DMS114 treated with DMSO at 0.1 percent for 48 hours (cell line): ENCODE results near the gene FN3KRP.
A peak's percentile ranks its signal among the peaks of the same experiment; 100 is the strongest.

Source experiments
- DNase-seq: peaks from one replicate; lab custom pipeline; 2025; ENCODE audit not compliant: unreplicated experiment; lab: John Stamatoyannopoulos, UW

FN3KRP gene

GRCh38 chr17:82705756-82706155 lies 10.8 kb upstream of the FN3KRP start:
- no peak for DNase-seq

- DNase-seq: no peak
These were observed 7.4 kb upstream of the FN3KRP start for GRCh38 chr17:82709024-82709675.

- DNase-seq: no peak
These were observed 6.6 kb upstream of the FN3KRP start for GRCh38 chr17:82709676-82710498.

GRCh38 chr17:82710499-82711232 lies 5.8 kb upstream of the FN3KRP start:
- DNase-seq: no peak

- DNase-seq: no peak
These were observed 3.3 kb upstream of the FN3KRP start for GRCh38 chr17:82713071-82713723.

- no peak for DNase-seq
These were observed 2.6 kb downstream of the FN3KRP start for GRCh38 chr17:82718986-82719685.

- DNase-seq: no peak
These were observed 3.7 kb downstream of the FN3KRP start for GRCh38 chr17:82720204-82720603.

- no peak for DNase-seq
These were observed 6.0 kb downstream of the FN3KRP start for GRCh38 chr17:82722341-82723013.

- DNase-seq: no peak
These were observed 6.8 kb downstream of the FN3KRP start for GRCh38 chr17:82723169-82723807.

- DNase-seq: no peak
These were observed 9.9 kb downstream of the FN3KRP start for GRCh38 chr17:82726427-82726826.

GRCh38 chr17:82729479-82730260 lies 13.2 kb downstream of the FN3KRP start:
- no peak for DNase-seq

GRCh38 chr17:82732118-82732743 lies 15.7 kb downstream of the FN3KRP start:
- DNase-seq: no peak

- DNase-seq: peak; percentile 34
These were observed 18.7 kb downstream of the FN3KRP start, which contains the start of gene FN3K for GRCh38 chr17:82734987-82735866. Gene FN3K, plus strand, starts transcription at chr17:82735615. Its CDS starts 22 bp downstream, at chr17:82735637.

- DNase-seq: no peak
These were observed 20.1 kb downstream of the FN3KRP start for GRCh38 chr17:82736511-82737185.

GRCh38 chr17:82737967-82738877 lies 21.7 kb downstream of the FN3KRP start:
- no peak for DNase-seq
